ENCODE results near the gene COQ10B. TPM values are rescaled to one million over a fixed set of nuclear protein-coding genes. Genes with fewer than 3 reads are reported as not detected.

Gene COQ10B
- total RNA-seq, 1 experiment from 2014 or later, result 21.7 TPM

- no peak for TF ChIP-seq ZNF281 (CRISPR knock-in tag; IDR thresholded peaks at IDR 0.05)
- no peak for TF ChIP-seq PRDM15 (CRISPR knock-in tag; IDR thresholded peaks at IDR 0.05)
- no peak for TF ChIP-seq KAT7 (CRISPR knock-in tag; IDR thresholded peaks at IDR 0.05; ENCODE audit: borderline replicate concordance)
These were observed 33.9 kb upstream of the COQ10B start (continued) for GRCh38 chr2:197419438-197419837.

- no peaks in the 10 kb centered on the region for H3K27me3 Mint-ChIP-seq (ENCODE audit: low read depth)
- CTCF ChIA-PET, result no interaction called here
- H3K4me3 Mint-ChIP-seq, result no peak overlapping the region
- no peaks in the 10 kb centered on the region for H3K9me3 Mint-ChIP-seq
- ATAC-seq (no peak), DNase-seq (ENCODE audit: low spot score) (no peak)
- H3K36me3 Mint-ChIP-seq, result peaks cover 36% of the 10 kb centered on the region
- no peak for TF ChIP-seq E2F4 (CRISPR knock-in tag; IDR thresholded peaks at IDR 0.05; ENCODE audit: borderline replicate concordance, low read depth)
- no peak for TF ChIP-seq ZNF423 (CRISPR knock-in tag; IDR thresholded peaks at IDR 0.05)
- TF ChIP-seq SOX15 (CRISPR knock-in tag; IDR thresholded peaks at IDR 0.05), result no peak
- TF ChIP-seq STAT6 (CRISPR knock-in tag; conservative IDR thresholded peaks at IDR 0.05; ENCODE audit: low read depth), result no peak
- no peak for TF ChIP-seq ETV6 (CRISPR knock-in tag; IDR thresholded peaks at IDR 0.05)
- TF ChIP-seq AFF4 (CRISPR knock-in tag; IDR thresholded peaks at IDR 0.05; ENCODE audit: borderline replicate concordance), result no peak
- TF ChIP-seq PRRX2 (CRISPR knock-in tag; IDR thresholded peaks at IDR 0.05), result no peak
- TF ChIP-seq IRF1 (CRISPR knock-in tag; IDR thresholded peaks at IDR 0.05), result no peak
- TF ChIP-seq NR1H2 (CRISPR knock-in tag; IDR thresholded peaks at IDR 0.05), result no peak
- no peak for TF ChIP-seq JAZF1 (CRISPR knock-in tag; IDR thresholded peaks at IDR 0.05)
- TF ChIP-seq MXD4 (CRISPR knock-in tag; IDR thresholded peaks at IDR 0.05; ENCODE audit: borderline replicate concordance), result no peak
- no peak for TF ChIP-seq ATF3 (CRISPR knock-in tag; conservative IDR thresholded peaks at IDR 0.05)
- TF ChIP-seq FOXP1 (CRISPR knock-in tag; IDR thresholded peaks at IDR 0.05; ENCODE audit: borderline replicate concordance), result no peak
- TF ChIP-seq ATF6 (CRISPR knock-in tag; IDR thresholded peaks at IDR 0.05), result no peak
- H3K4me1 Mint-ChIP-seq, result peaks cover 21% of the 10 kb centered on the region
- H3K27ac Mint-ChIP-seq, result no peak overlapping the region
- POLR2A ChIA-PET, result no interaction called here
These were observed 30.0 kb upstream of the COQ10B start for GRCh38 chr2:197423307-197423706.

All from WTC11 (cell line).